Right lobe of liver (tissue), 4 donors: ENCODE measurements around the gene MTHFD2L.

Experiments
- POLR2A ChIP-seq: fragments of 450-650 bp; IDR thresholded peaks from one replicate; pipeline ENCODE4 v1.6.1; 2017; ENCODE audit warnings: antibody characterized with exemption, mild to moderate bottlenecking
- TF ChIP-seq, protein P1 (sequence below), 4 donors: fragments of 200-600 bp in 3 of 4; fragments of 450-650 bp in 1 of 4; IDR thresholded peaks; one replicate each; pipeline versions ENCODE4 v1.5.1 to v1.8.0; 2016 to 2022; ENCODE audit warnings: antibody characterized with exemption in 4 of 4, mild to moderate bottlenecking in 2 of 4
- donor health status: DM: no; HTN: no; CAD: no.
- donor health status: DM: no; HTN: no; CAD: no.
- donor health status: DM: no; HTN: yes; CAD: no.

DNA sequence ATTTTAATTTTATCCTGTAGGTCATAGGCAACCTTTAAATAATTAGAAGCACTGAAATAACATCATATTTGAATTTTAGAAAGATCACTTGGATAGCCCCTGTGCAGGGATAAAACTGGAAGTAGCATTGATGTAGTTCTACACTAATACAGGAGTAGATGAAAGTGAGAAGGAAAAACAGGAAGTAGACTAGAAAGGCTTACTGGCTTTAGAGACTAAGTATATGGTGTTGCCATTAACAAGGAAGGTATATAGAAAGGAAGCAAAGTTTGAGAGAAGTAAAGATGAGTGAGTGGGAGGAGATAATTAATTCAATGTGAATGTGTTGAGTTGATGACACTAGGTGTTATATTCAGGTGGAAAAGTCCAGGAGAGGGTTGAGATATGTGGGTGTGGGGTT, 77.2 kb downstream of the MTHFD2L start:
- TF ChIP-seq, protein P1, sequence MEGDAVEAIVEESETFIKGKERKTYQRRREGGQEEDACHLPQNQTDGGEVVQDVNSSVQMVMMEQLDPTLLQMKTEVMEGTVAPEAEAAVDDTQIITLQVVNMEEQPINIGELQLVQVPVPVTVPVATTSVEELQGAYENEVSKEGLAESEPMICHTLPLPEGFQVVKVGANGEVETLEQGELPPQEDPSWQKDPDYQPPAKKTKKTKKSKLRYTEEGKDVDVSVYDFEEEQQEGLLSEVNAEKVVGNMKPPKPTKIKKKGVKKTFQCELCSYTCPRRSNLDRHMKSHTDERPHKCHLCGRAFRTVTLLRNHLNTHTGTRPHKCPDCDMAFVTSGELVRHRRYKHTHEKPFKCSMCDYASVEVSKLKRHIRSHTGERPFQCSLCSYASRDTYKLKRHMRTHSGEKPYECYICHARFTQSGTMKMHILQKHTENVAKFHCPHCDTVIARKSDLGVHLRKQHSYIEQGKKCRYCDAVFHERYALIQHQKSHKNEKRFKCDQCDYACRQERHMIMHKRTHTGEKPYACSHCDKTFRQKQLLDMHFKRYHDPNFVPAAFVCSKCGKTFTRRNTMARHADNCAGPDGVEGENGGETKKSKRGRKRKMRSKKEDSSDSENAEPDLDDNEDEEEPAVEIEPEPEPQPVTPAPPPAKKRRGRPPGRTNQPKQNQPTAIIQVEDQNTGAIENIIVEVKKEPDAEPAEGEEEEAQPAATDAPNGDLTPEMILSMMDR (IDR thresholded peaks at IDR 0.05): no peak
- TF ChIP-seq POLR2A: no peak
